ENCODE results near the gene TFPT.
"Not testable (repeated sequence)": the region's sequence is repeated elsewhere in the genome, so short reads cannot be mapped to it uniquely, and the experiment has no call there.

TFPT gene

GRCh38 chr19:54121259-54121658, 5.8 kb upstream of the TFPT start:
- peaks cover 86% of the 10 kb centered on the region for H3K36me3 Mint-ChIP-seq (ENCODE audit: low read depth)
- H3K9me3 Mint-ChIP-seq, result no peaks in the 10 kb centered on the region
- peaks cover 14% of the 10 kb centered on the region for H3K4me1 Mint-ChIP-seq (ENCODE audit: low read depth)
- no peak overlapping the region for H3K4me3 Mint-ChIP-seq
- H3K27me3 Mint-ChIP-seq, result no peaks in the 10 kb centered on the region
- H3K27ac Mint-ChIP-seq, result no peak overlapping the region
- intact Hi-C loops (cut with micrococcal nuclease), result no loop called here

GRCh38 chr19:54114340-54115108, 933 bp downstream of the TFPT start:
- Mint-ChIP-seq H3K9me3 (no peaks in the 10 kb centered on the region), H3K4me1 (ENCODE audit: low read depth) (peaks cover 55% of the 10 kb centered on the region), H3K36me3 (ENCODE audit: low read depth) (peaks cover 82% of the 10 kb centered on the region), H3K4me3 (peak overlapping the region; percentile 85), H3K27me3 (no peaks in the 10 kb centered on the region), H3K27ac (peak overlapping the region; percentile 94)
- intact Hi-C loops (cut with micrococcal nuclease), result loop anchor here (1.0 kb wide), 1 partner anchor 12 kb away; the partner anchor contains the start of gene NDUFA3

GRCh38 chr19:54109651-54110050, 5.8 kb downstream of the TFPT start:
- Mint-ChIP-seq H3K27ac (no peak overlapping the region), H3K4me3 (no peak overlapping the region), H3K36me3 (ENCODE audit: low read depth) (peaks cover 95% of the 10 kb centered on the region), H3K4me1 (ENCODE audit: low read depth) (peaks cover 48% of the 10 kb centered on the region), H3K9me3 (no peaks in the 10 kb centered on the region), H3K27me3 (no peaks in the 10 kb centered on the region)
- intact Hi-C loops (cut with micrococcal nuclease), result no loop called here

- Mint-ChIP-seq H3K9me3 (no peaks in the 10 kb centered on the region), H3K27me3 (no peaks in the 10 kb centered on the region), H3K27ac (no peak overlapping the region), H3K4me3 (no peak overlapping the region), H3K36me3 (ENCODE audit: low read depth) (peaks cover 84% of the 10 kb centered on the region), H3K4me1 (ENCODE audit: low read depth) (peaks cover 42% of the 10 kb centered on the region)
- intact Hi-C loops (cut with micrococcal nuclease), result no loop called here
Measured at GRCh38 chr19:54108496-54108895, 7.0 kb downstream of the TFPT start.

- Mint-ChIP-seq H3K27me3 (no peaks in the 10 kb centered on the region), H3K9me3 (no peaks in the 10 kb centered on the region), H3K4me1 (ENCODE audit: low read depth) (peaks cover 42% of the 10 kb centered on the region), H3K27ac (peak overlapping the region; percentile 2), H3K36me3 (ENCODE audit: low read depth) (peaks cover 84% of the 10 kb centered on the region), H3K4me3 (no peak overlapping the region)
- intact Hi-C loops (cut with micrococcal nuclease), result no loop called here
Measured at GRCh38 chr19:54107876-54108490, 7.5 kb downstream of the TFPT start.

- no peak overlapping the region for H3K4me3 Mint-ChIP-seq
- no peaks in the 10 kb centered on the region for H3K27me3 Mint-ChIP-seq
- intact Hi-C loops (cut with micrococcal nuclease), result no loop called here
- H3K27ac Mint-ChIP-seq, result no peak overlapping the region
- H3K4me1 Mint-ChIP-seq (ENCODE audit: low read depth), result peaks cover 49% of the 10 kb centered on the region
- no peaks in the 10 kb centered on the region for H3K9me3 Mint-ChIP-seq
- H3K36me3 Mint-ChIP-seq (ENCODE audit: low read depth), result peaks cover 78% of the 10 kb centered on the region
Measured at GRCh38 chr19:54106716-54107115, 8.7 kb downstream of the TFPT start.

GRCh38 chr19:54105796-54106195, 9.7 kb downstream of the TFPT start:
- no peaks in the 10 kb centered on the region for H3K27me3 Mint-ChIP-seq
- H3K27ac Mint-ChIP-seq, result no peak overlapping the region
- peaks cover 54% of the 10 kb centered on the region for H3K4me1 Mint-ChIP-seq (ENCODE audit: low read depth)
- H3K9me3 Mint-ChIP-seq, result no peaks in the 10 kb centered on the region
- no peak overlapping the region for H3K4me3 Mint-ChIP-seq
- intact Hi-C loops (cut with micrococcal nuclease), result no loop called here
- peaks cover 71% of the 10 kb centered on the region for H3K36me3 Mint-ChIP-seq (ENCODE audit: low read depth)

- H3K4me1 Mint-ChIP-seq (ENCODE audit: low read depth), result peaks cover 56% of the 10 kb centered on the region
- H3K36me3 Mint-ChIP-seq (ENCODE audit: low read depth), result peaks cover 71% of the 10 kb centered on the region
- H3K9me3 Mint-ChIP-seq, result no peaks in the 10 kb centered on the region
- intact Hi-C loops (cut with micrococcal nuclease), result no loop called here
- no peak overlapping the region for H3K27ac Mint-ChIP-seq
- H3K4me3 Mint-ChIP-seq, result no peak overlapping the region
- no peaks in the 10 kb centered on the region for H3K27me3 Mint-ChIP-seq
Measured at GRCh38 chr19:54104998-54105715, 10.3 kb downstream of the TFPT start.

- H3K4me1 Mint-ChIP-seq (ENCODE audit: low read depth), result peaks cover 65% of the 10 kb centered on the region
- H3K4me3 Mint-ChIP-seq, result peak within 1 kb of the TSS; percentile 100
- intact Hi-C loops (cut with micrococcal nuclease), result loop anchor here (1.0 kb wide), 2 partner anchors 13 to 35 kb away; partner anchors contain the start of genes CNOT3, PRPF31 and TFPT
- peak within 1 kb of the TSS; percentile 93 for H3K27ac Mint-ChIP-seq
- H3K27me3 Mint-ChIP-seq, result no peaks in the 10 kb centered on the region
- no peaks in the 10 kb centered on the region for H3K9me3 Mint-ChIP-seq
- peaks cover 58% of the 10 kb centered on the region for H3K36me3 Mint-ChIP-seq (ENCODE audit: low read depth)
Measured at GRCh38 chr19:54102421-54103169, 12.9 kb downstream of the TFPT start, which contains the start of gene NDUFA3. NDUFA3 (plus strand) TSS chr19:54102855; CDS start chr19:54102879, 24 bp downstream.

- Mint-ChIP-seq H3K27me3 (no peaks in the 10 kb centered on the region), H3K36me3 (ENCODE audit: low read depth) (peaks cover 52% of the 10 kb centered on the region), H3K4me1 (ENCODE audit: low read depth) (peaks cover 73% of the 10 kb centered on the region), H3K27ac (peak within 1 kb of the TSS; percentile 93), H3K4me3 (peak within 1 kb of the TSS; percentile 89), H3K9me3 (no peaks in the 10 kb centered on the region)
- intact Hi-C loops (cut with micrococcal nuclease), result no loop called here
Measured at GRCh38 chr19:54100561-54100960, 14.9 kb downstream of the TFPT start, which contains the start of gene OSCAR. OSCAR (minus strand) TSS chr19:54100803; CDS start chr19:54100792, 11 bp downstream.

GRCh38 chr19:54099903-54100255, 15.6 kb downstream of the TFPT start:
- Mint-ChIP-seq H3K27ac (peak overlapping the region; percentile 93), H3K4me3 (peak overlapping the region; percentile 89), H3K4me1 (ENCODE audit: low read depth) (peaks cover 76% of the 10 kb centered on the region), H3K36me3 (ENCODE audit: low read depth) (peaks cover 54% of the 10 kb centered on the region)
- not testable (repeated sequence) for H3K27me3 Mint-ChIP-seq, H3K9me3 Mint-ChIP-seq
- intact Hi-C loops (cut with micrococcal nuclease), result loop anchor here (5.0 kb wide), 1 partner anchor 38 kb away; the partner anchor contains the start of gene VSTM1

GRCh38 chr19:54099190-54099902, 16.1 kb downstream of the TFPT start:
- intact Hi-C loops (cut with micrococcal nuclease), result loop anchor here (5.0 kb wide), 1 partner anchor 37 kb away; the partner anchor contains the start of gene VSTM1
- Mint-ChIP-seq H3K27me3 (no peaks in the 10 kb centered on the region), H3K9me3 (no peaks in the 10 kb centered on the region), H3K27ac (peak overlapping the region; percentile 93), H3K36me3 (ENCODE audit: low read depth) (peaks cover 59% of the 10 kb centered on the region), H3K4me1 (ENCODE audit: low read depth) (peaks cover 81% of the 10 kb centered on the region), H3K4me3 (peak overlapping the region; percentile 89)

- Mint-ChIP-seq H3K27me3 (peaks cover 2% of the 10 kb centered on the region), H3K4me3 (peak overlapping the region; percentile 83), H3K4me1 (ENCODE audit: low read depth) (peaks cover 65% of the 10 kb centered on the region), H3K9me3 (no peaks in the 10 kb centered on the region), H3K36me3 (ENCODE audit: low read depth) (peaks cover 54% of the 10 kb centered on the region), H3K27ac (peak overlapping the region; percentile 76)
- intact Hi-C loops (cut with micrococcal nuclease), result loop anchor here (5.0 kb wide), 1 partner anchor 34 kb away; the partner anchor contains the start of gene VSTM1
Measured at GRCh38 chr19:54096617-54097106, 18.8 kb downstream of the TFPT start.
